Motor neuron (in vitro differentiated cells): ENCODE data around the gene ALAS1. TPM values are rescaled to one million over a fixed set of nuclear protein-coding genes. Genes with fewer than 3 reads are reported as not detected.

Source experiments
- ATAC-seq, 8 experiments: fragments of 200-7000 bp; cut with Tn5 transposase; replicated peaks in 6 of 8; 2 replicates each; pipeline ENCODE4 v1.8.0; 2021; ENCODE audit warnings: mild to moderate bottlenecking in 8 of 8, moderate library complexity in 8 of 8
- H3K27ac ChIP-seq, 2 donors: fragments of 250-450 bp; sonication (Bioruptor Pico); 2 replicates each; pipeline ENCODE4 v1.9.0; 2021; ENCODE audit warnings: antibody characterized with exemption in 2 of 2, mild to moderate bottlenecking in 2 of 2, moderate library complexity in 1 of 2
- H3K4me1 ChIP-seq, 2 donors: fragments of 250-450 bp; sonication (Bioruptor Pico); replicated peaks in 1 of 2; 2 replicates each; pipeline ENCODE4 v1.6.1; 2021; ENCODE audit warnings: antibody characterized with exemption in 2 of 2, mild to moderate bottlenecking in 2 of 2, moderate library complexity in 1 of 2
- H3K4me3 ChIP-seq, 5 donors: fragments of 250-450 bp; sonication (Bioruptor Pico); 2 replicates each; pipeline ENCODE4 v1.9.0; 2021; ENCODE audit warnings: antibody characterized with exemption in 5 of 5, mild to moderate bottlenecking in 5 of 5, moderate library complexity in 4 of 5
- in situ Hi-C, 9 experiments: fragments of 400-800 bp; cut with MboI; loops; one replicate each; pipeline ENCODE4 v1.15.0; 2021; ENCODE audit warnings: low sequenced_read_pairs in 9 of 9, low pct_unique_long_range_greater_than_20kb in 2 of 9; ENCODE audit not compliant: unreplicated experiment in 9 of 9
- total RNA-seq, 8 experiments: library from RNA; unstranded; fragments of 300-600 nt; gene quantifications; 2 replicates each; pipeline versions ENCODE4 v1.2.3 to v1.2.4, GENCODE V29; 2022

Gene ALAS1
- total RNA-seq, 8 experiments from 2014 or later = 30.0 to 51.1 (median 37.6) TPM

DNA sequence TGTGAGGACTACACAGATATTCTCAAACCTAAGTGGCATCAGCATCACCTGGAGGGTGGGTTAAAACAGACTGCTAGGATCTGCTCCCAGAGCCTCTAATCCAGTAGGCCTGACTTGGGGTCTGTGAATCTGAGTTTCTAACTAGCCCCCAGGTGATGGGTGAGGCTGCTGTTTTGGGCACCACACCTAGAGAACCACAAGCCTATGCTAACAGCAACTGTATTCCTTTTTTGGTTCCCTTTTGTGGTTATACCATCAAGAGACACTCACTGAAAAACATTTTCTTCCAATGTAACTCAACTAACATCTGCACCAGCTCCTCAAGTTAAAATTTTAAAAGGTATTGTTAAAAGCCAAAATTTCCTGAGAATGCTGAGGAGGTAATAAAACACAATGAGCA lies 64.5 kb downstream of the ALAS1 start:
- Histone ChIP-seq H3K27ac (no peak overlapping the region), H3K4me1 (no peaks in the 10 kb centered on the region), H3K4me3 (no peak overlapping the region)
- no peak for ATAC-seq
- in situ Hi-C loops = no loop called here

Other genes starting within 250 kb of the ALAS1 start
- 1 to 10 TPM in 1 of 8 experiments, under 1 TPM in 6, not detected in 1; 0.25 to 2.3 (median 0.66) TPM for gene GPR62, start 242.8 kb upstream of the ALAS1 start, total RNA-seq
- 100 to 1,000 TPM in 5 of 8 experiments, 10 to 100 TPM in 3; 10.6 to 338 (median 121) TPM for gene PCBP4, start 230.7 kb upstream of the ALAS1 start, total RNA-seq
- 10 to 100 TPM in 4 of 8 experiments, 1 to 10 TPM in 4; 2.8 to 62.1 (median 13.7) TPM for gene ABHD14B, start 224.1 kb upstream of the ALAS1 start, total RNA-seq
- 10 to 100 TPM in 7 of 8 experiments, 1 to 10 TPM in 1; 7.4 to 46.3 (median 30.8) TPM for gene ABHD14A, start 223.1 kb upstream of the ALAS1 start, total RNA-seq
- gene ACY1, start 214.6 kb upstream of the ALAS1 start, total RNA-seq = 100 to 1,000 TPM in 1 of 8 experiments, 10 to 100 TPM in 6, 1 to 10 TPM in 1; 6.0 to 136 (median 22.4) TPM
- 1,000 to 10,000 TPM; 1,304 to 2,666 (median 2,366) TPM for gene RPL29, start 202.3 kb upstream of the ALAS1 start, total RNA-seq
- gene DUSP7, start 141.6 kb upstream of the ALAS1 start, total RNA-seq = 10 to 100 TPM in 2 of 8 experiments, 1 to 10 TPM in 6; 6.9 to 12.9 (median 8.8) TPM
- 10 to 100 TPM in 2 of 8 experiments, 1 to 10 TPM in 6; 1.2 to 13.2 (median 3.0) TPM for gene POC1A, start 43.7 kb upstream of the ALAS1 start, total RNA-seq
- gene TLR9, start 27.5 kb downstream of the ALAS1 start, total RNA-seq = under 1 TPM in 6 of 8 experiments, not detected in 2; 0.08 to 0.29 (median 0.17) TPM
- 10 to 100 TPM; 19.8 to 49.3 (median 30.3) TPM for gene TWF2, start 41.0 kb downstream of the ALAS1 start, total RNA-seq
- gene PPM1M, start 47.6 kb downstream of the ALAS1 start, total RNA-seq = 10 to 100 TPM in 2 of 8 experiments, 1 to 10 TPM in 6; 2.6 to 20.8 (median 7.4) TPM
- 100 to 1,000 TPM in 2 of 8 experiments, 10 to 100 TPM in 6; 48.6 to 104 (median 82.4) TPM for gene WDR82, start 80.5 kb downstream of the ALAS1 start, total RNA-seq
- 10 to 100 TPM in 5 of 8 experiments, 1 to 10 TPM in 3; 4.3 to 15.6 (median 12.3) TPM for gene GLYCTK, start 89.7 kb downstream of the ALAS1 start, total RNA-seq
- gene DNAH1, start 118.2 kb downstream of the ALAS1 start, total RNA-seq = 1 to 10 TPM; 1.1 to 5.9 (median 3.1) TPM
- gene BAP1, start 211.8 kb downstream of the ALAS1 start, total RNA-seq = 10 to 100 TPM; 36.6 to 76.7 (median 59.2) TPM
- gene PHF7, start 212.5 kb downstream of the ALAS1 start, total RNA-seq = 10 to 100 TPM in 3 of 8 experiments, 1 to 10 TPM in 5; 5.5 to 14.0 (median 9.0) TPM
- gene SEMA3G, start 246.9 kb downstream of the ALAS1 start, total RNA-seq = under 1 TPM; 0.05 to 0.91 (median 0.19) TPM